GM23248 (cell line): ENCODE measurements around the gene IFNA4. TPM values are rescaled to one million over a fixed set of nuclear protein-coding genes. Genes with fewer than 3 reads are reported as not detected.
"Not testable (repeated sequence)": the region's sequence is repeated elsewhere in the genome, so short reads cannot be mapped to it uniquely, and the experiment has no call there.

Source experiments
- DNase-seq: peaks from one replicate; pipeline ENCODE4 v3.0.0-alpha.2; 2015
- H2AFZ ChIP-seq: fragments of 200-600 bp; sonication (generic); 2 replicates; pipeline ENCODE4 v1.6.1; 2016; ENCODE audit warnings: antibody characterized with exemption
- H3F3A ChIP-seq: fragments of 200-600 bp; sonication (generic); 2 replicates; pipeline ENCODE4 v1.6.1; 2016; ENCODE audit warnings: mild to moderate bottlenecking, antibody characterized with exemption, mixed run types; ENCODE audit not compliant: insufficient read depth
- H3K27ac ChIP-seq: fragments of 200-600 bp; sonication (generic); 2 replicates; pipeline ENCODE4 v1.5.1; 2016; ENCODE audit warnings: mild to moderate bottlenecking
- H3K27me3 ChIP-seq: fragments of 200-600 bp; sonication (generic); replicated peaks from 2 replicates; pipeline ENCODE4 v1.6.1; 2016; ENCODE audit warnings: mild to moderate bottlenecking; ENCODE audit not compliant: insufficient read depth
- H3K36me3 ChIP-seq: fragments of 200-600 bp; sonication (generic); 2 replicates; pipeline ENCODE4 v1.6.1; 2016; ENCODE audit warnings: low read depth, mild to moderate bottlenecking
- H3K4me1 ChIP-seq: fragments of 200-600 bp; sonication (generic); 2 replicates; pipeline ENCODE4 v1.6.1; 2016; ENCODE audit warnings: mild to moderate bottlenecking; ENCODE audit not compliant: insufficient read depth
- H3K4me2 ChIP-seq: fragments of 200-600 bp; sonication (generic); one replicate; pipeline ENCODE4 v1.6.1; 2016; ENCODE audit warnings: mild to moderate bottlenecking; ENCODE audit not compliant: unreplicated experiment
- H3K4me3 ChIP-seq: fragments of 200-600 bp; sonication (generic); 2 replicates; pipeline ENCODE4 v1.5.1; 2016; ENCODE audit warnings: mild to moderate bottlenecking
- H3K79me2 ChIP-seq: fragments of 200-600 bp; sonication (generic); 2 replicates; pipeline ENCODE4 v1.6.1; 2016; ENCODE audit warnings: mild to moderate bottlenecking; ENCODE audit not compliant: insufficient read depth
- H3K9ac ChIP-seq: fragments of 200-600 bp; sonication (generic); 2 replicates; pipeline ENCODE4 v1.6.1; 2016; ENCODE audit warnings: mild to moderate bottlenecking
- H3K9me2 ChIP-seq: fragments of 200-600 bp; sonication (generic); 2 replicates; pipeline ENCODE4 v1.6.1; 2016; ENCODE audit warnings: mixed run types, mild to moderate bottlenecking, moderate library complexity; ENCODE audit not compliant: insufficient read depth
- H3K9me3 ChIP-seq: fragments of 200-600 bp; sonication (generic); one replicate; pipeline ENCODE4 v1.6.1; 2017; ENCODE audit warnings: low read depth
- H4K20me1 ChIP-seq: fragments of 200-600 bp; sonication (generic); 2 replicates; pipeline ENCODE4 v1.6.0; 2016; ENCODE audit not compliant: insufficient read depth
- EZH2 ChIP-seq: fragments of 200-600 bp; sonication (generic); IDR thresholded peaks from 2 replicates; pipeline ENCODE4 v1.6.1; 2018; ENCODE audit warnings: antibody characterized with exemption, mild to moderate bottlenecking; ENCODE audit not compliant: insufficient read depth, poor library complexity, severe bottlenecking
- EZH2phosphoT487 ChIP-seq: fragments of 200-600 bp; sonication (generic); IDR thresholded peaks from 2 replicates; pipeline ENCODE4 v1.6.1; 2018; ENCODE audit warnings: antibody characterized with exemption, moderate library complexity, mild to moderate bottlenecking, low read depth; ENCODE audit not compliant: insufficient read depth
- WGBS, 2 experiments: methylation state at CpG; one replicate each; pipeline ENCODE4 v1.1.6; 2015 to 2017; ENCODE audit warnings: low lambda C conversion rate in 2 of 2, low coverage in 1 of 2; ENCODE audit errors: missing lambda C conversion rate in 2 of 2; 5-methylcytosine and 5-hydroxymethylcytosine counted together
- in situ Hi-C: fragments of 300-500 bp; cut with MboI; formaldehyde crosslinking; loops from 2 replicates; pipeline ENCODE4 v1.15.0; 2020
- polyA plus RNA-seq: library from polyadenylated mRNA; unstranded; fragments of >200 nt; fragmentation: Nextera tagmentation; extraction: Ambion mirVana; gene quantifications from 2 replicates; pipeline ENCODE4 v1.2.1, GENCODE V29; 2016
- total RNA-seq: library from RNA; depleted of rRNA; stranded (reverse); fragments of >200 nt; shearing (Covaris generic); gene quantifications from 2 replicates; pipeline ENCODE4 v1.2.3, GENCODE V29; 2014

The IFNA4 gene
- total and polyA plus RNA-seq, 2 experiments from 2014 or later = not detected

GRCh38 chr9:21174671-21175070, 12.7 kb downstream of the IFNA4 start:
- 42 to 43% methylated on average over 2 of the region's 2 CpGs for WGBS, 2 experiments
- H3K36me3 ChIP-seq = no peaks in the 10 kb centered on the region
- H3K9me3 ChIP-seq = no peaks in the 10 kb centered on the region
- H3K4me1 ChIP-seq = no peaks in the 10 kb centered on the region
- no peak overlapping the region for H3K9ac ChIP-seq
- no peaks in the 10 kb centered on the region for H3K79me2 ChIP-seq
- H3K9me2 ChIP-seq = no peaks in the 10 kb centered on the region; the same call in 1 of the 2 replicates
- H3K27me3 ChIP-seq = peaks cover 20% of the 10 kb centered on the region; the same call in 1 of the 2 replicates
- no peak overlapping the region for H3K4me3 ChIP-seq
- H3K27ac ChIP-seq = no peak overlapping the region
- TF ChIP-seq EZH2phosphoT487 (no peak), EZH2 (no peak)
- H3F3A ChIP-seq = no peaks in the 10 kb centered on the region
- peak; percentile 20 for DNase-seq
- H2AFZ ChIP-seq = no peak overlapping the region
- H4K20me1 ChIP-seq = no peaks in the 10 kb centered on the region
- no peak overlapping the region for H3K4me2 ChIP-seq
- in situ Hi-C loops = no loop called here

- no peaks in the 10 kb centered on the region for H3K9me3 ChIP-seq
- no peaks in the 10 kb centered on the region for H3K36me3 ChIP-seq
- H3K4me2 ChIP-seq = no peak overlapping the region
- no peak overlapping the region for H2AFZ ChIP-seq
- 68 to 70% methylated on average over 3 of the region's 3 CpGs for WGBS, 2 experiments
- no peak overlapping the region for H3K27ac ChIP-seq
- no peaks in the 10 kb centered on the region for H4K20me1 ChIP-seq
- H3K9me2 ChIP-seq = no peaks in the 10 kb centered on the region; the same call in 1 of the 2 replicates
- DNase-seq = no peak
- no peak for TF ChIP-seq EZH2phosphoT487
- no peak for TF ChIP-seq EZH2
- no peak overlapping the region for H3K9ac ChIP-seq
- H3K4me1 ChIP-seq = no peaks in the 10 kb centered on the region
- H3K4me3 ChIP-seq = no peak overlapping the region
- H3K79me2 ChIP-seq = no peaks in the 10 kb centered on the region
- peaks cover 11% of the 10 kb centered on the region; the same call in 1 of the 2 replicates for H3K27me3 ChIP-seq
- H3F3A ChIP-seq = no peaks in the 10 kb centered on the region
- in situ Hi-C loops = no loop called here
Observed at GRCh38 chr9:21172156-21172555, 15.2 kb downstream of the IFNA4 start.

- DNase-seq = no peak
- TF ChIP-seq EZH2phosphoT487 = no peak
- TF ChIP-seq EZH2 = no peak
Observed at GRCh38 chr9:21171351-21171750, 16.0 kb downstream of the IFNA4 start.

GRCh38 chr9:21166560-21166959, 20.8 kb downstream of the IFNA4 start, which contains the start of gene IFNA21:
Gene IFNA21 (minus strand): TSS chr9:21166660. CDS start chr9:21166612, 48 bp downstream.
- H3K36me3 ChIP-seq, H3K27me3 ChIP-seq, H3K4me2 ChIP-seq, in situ Hi-C loops, H2AFZ ChIP-seq, H3K27ac ChIP-seq, H3K9ac ChIP-seq, H3K4me3 ChIP-seq, DNase-seq, H3K79me2 ChIP-seq, H4K20me1 ChIP-seq, H3K9me3 ChIP-seq, H3F3A ChIP-seq, H3K9me2 ChIP-seq, H3K4me1 ChIP-seq: not testable (repeated sequence)
- 25 to 36% methylated on average over 2 of the region's 2 CpGs for WGBS, 2 experiments

More at GRCh38 chr9:21171351-21171750, 16.0 kb downstream of the IFNA4 start:
- H3K79me2 ChIP-seq = no peaks in the 10 kb centered on the region
- WGBS, 2 experiments = 42 to 48% methylated on average over 1 of the region's 1 CpG
- no peak overlapping the region for H3K4me3 ChIP-seq
- no peaks in the 10 kb centered on the region; the same call in 1 of the 2 replicates for H3K9me2 ChIP-seq
- H3K27me3 ChIP-seq = peaks cover 8% of the 10 kb centered on the region; the same call in 1 of the 2 replicates
- H3K9ac ChIP-seq = no peak overlapping the region
- no peaks in the 10 kb centered on the region for H4K20me1 ChIP-seq
- no peak overlapping the region for H3K4me2 ChIP-seq
- H3K9me3 ChIP-seq = no peaks in the 10 kb centered on the region
- in situ Hi-C loops = no loop called here
- no peaks in the 10 kb centered on the region for H3F3A ChIP-seq
- no peak overlapping the region for H3K27ac ChIP-seq
- no peaks in the 10 kb centered on the region for H3K4me1 ChIP-seq
- H3K36me3 ChIP-seq = no peaks in the 10 kb centered on the region
- no peak overlapping the region for H2AFZ ChIP-seq

DNA sequence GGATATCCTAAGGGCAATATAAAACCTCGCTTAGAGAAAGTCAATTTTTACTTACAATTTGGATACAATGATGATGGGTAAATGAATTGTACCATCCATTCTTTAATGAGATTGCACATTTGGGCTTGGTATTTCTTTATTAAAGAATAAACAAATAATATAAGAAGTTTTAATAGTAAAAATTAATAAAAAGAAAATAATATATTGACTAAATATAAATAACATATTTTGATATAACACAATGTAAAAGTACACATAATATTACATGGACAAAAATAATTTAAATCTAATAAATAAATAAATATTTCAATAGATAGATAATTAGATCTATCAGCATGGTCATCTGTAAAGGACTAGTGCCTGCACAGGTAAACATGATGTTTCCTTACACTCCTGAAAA, 21.9 kb downstream of the IFNA4 start:
- in situ Hi-C loops = no loop called here
- TF ChIP-seq EZH2phosphoT487 = no peak
- no peak for TF ChIP-seq EZH2
- no peaks in the 10 kb centered on the region for H3K79me2 ChIP-seq
- H3K4me1 ChIP-seq = no peaks in the 10 kb centered on the region
- no peak overlapping the region for H2AFZ ChIP-seq
- H3K36me3 ChIP-seq = no peaks in the 10 kb centered on the region
- H3K9me3 ChIP-seq = no peaks in the 10 kb centered on the region
- no peak overlapping the region for H3K4me3 ChIP-seq
- H3K27ac ChIP-seq = no peak overlapping the region
- 70 to 76% methylated on average over 1 of the region's 1 CpG for WGBS, 2 experiments
- no peaks in the 10 kb centered on the region for H3F3A ChIP-seq
- DNase-seq = no peak
- H3K9ac ChIP-seq = no peak overlapping the region
- H3K9me2 ChIP-seq = no peaks in the 10 kb centered on the region
- no peak overlapping the region for H3K4me2 ChIP-seq
- H3K27me3 ChIP-seq = 0 out of 2 replicates have a peak, but pooled peaks cover 1% of the 10 kb centered on the region
- no peaks in the 10 kb centered on the region for H4K20me1 ChIP-seq
